OCI-LY3 (cell line): ENCODE results near the gene MBOAT7.

Experiments used
- H2AFZ ChIP-seq: fragments of 200-600, 300-600 bp; shearing (Covaris generic); 2 replicates; pipeline ENCODE4 v1.6.0; 2014; ENCODE audit warnings: antibody characterized with exemption, low read depth, low read length
- H3K27ac ChIP-seq: fragments of 200-600, 300-600 bp; sonication (generic); 2 replicates; pipeline ENCODE4 v1.5.1; 2014; ENCODE audit warnings: mild to moderate bottlenecking, low read length, moderate library complexity, mixed read lengths
- H3K27me3 ChIP-seq: fragments of 200-600, 300-600 bp; sonication (generic); 2 replicates; pipeline ENCODE4 v1.6.1; 2014; ENCODE audit warnings: low read depth, low read length, mixed read lengths
- H3K36me3 ChIP-seq: fragments of 200-600, 300-600 bp; sonication (generic); replicated peaks from 2 replicates; pipeline ENCODE3; 2014; ENCODE audit warnings: low read depth, low read length, mixed read lengths
- H3K4me1 ChIP-seq: fragments of 300-600, 200-600 bp; sonication (generic); 2 replicates; pipeline ENCODE4 v1.6.1; 2014; ENCODE audit warnings: low read length, mixed read lengths
- H3K4me2 ChIP-seq: fragments of 200-600, 300-600 bp; sonication (generic); 2 replicates; pipeline ENCODE4 v1.6.1; 2014; ENCODE audit warnings: low read length, mixed read lengths
- H3K4me3 ChIP-seq: fragments of 300-600, 200-600 bp; sonication (generic); 2 replicates; pipeline ENCODE4 v1.5.1; 2014; ENCODE audit warnings: antibody characterized with exemption, mild to moderate bottlenecking, low read length, moderate library complexity
- H3K79me2 ChIP-seq: fragments of 300-600, 200-600 bp; shearing (Covaris generic); 2 replicates; pipeline ENCODE4 v1.6.1; 2014; ENCODE audit warnings: mild to moderate bottlenecking, low read length, mixed read lengths
- H3K9ac ChIP-seq: fragments of 300-600, 200-600 bp; shearing (Covaris generic); 2 replicates; pipeline ENCODE4 v1.6.0; 2014; ENCODE audit warnings: mild to moderate bottlenecking, low read length, moderate library complexity
- H3K9me3 ChIP-seq: fragments of 200-600, 300-600 bp; shearing (Covaris generic); 2 replicates; pipeline ENCODE4 v1.6.1; 2014; ENCODE audit warnings: low read length, mixed read lengths; ENCODE audit not compliant: insufficient read depth
- H4K20me1 ChIP-seq: fragments of 200-600, 300-600 bp; sonication (generic); 2 replicates; pipeline ENCODE4 v1.6.1; 2016; ENCODE audit warnings: low read length, mixed read lengths; ENCODE audit not compliant: insufficient read depth
- CTCF ChIP-seq: fragments of 200-600, 300-600 bp; sonication (generic); IDR thresholded peaks from 2 replicates; pipeline ENCODE4 v1.5.1; 2014; ENCODE audit warnings: antibody characterized with exemption, low read length, low read depth
- EZH2phosphoT487 ChIP-seq: fragments of 200-600 bp; shearing (Covaris generic); IDR thresholded peaks from 2 replicates; pipeline ENCODE4 v1.6.1; 2018; ENCODE audit warnings: antibody characterized with exemption, mixed run types, low read depth

MBOAT7 gene

GRCh38 chr19:54162241-54162805 is 27.1 kb downstream of the MBOAT7 start:
- Histone ChIP-seq H2AFZ (no peak overlapping the region), H3K27me3 (no peaks in the 10 kb centered on the region), H3K27ac (no peak overlapping the region), H3K9me3 (no peaks in the 10 kb centered on the region), H3K79me2 (peaks cover 18% of the 10 kb centered on the region), H4K20me1 (no peaks in the 10 kb centered on the region), H3K4me1 (peaks cover 18% of the 10 kb centered on the region), H3K36me3 (peaks cover 10% of the 10 kb centered on the region), H3K4me2 (no peak overlapping the region), H3K9ac (no peak overlapping the region), H3K4me3 (no peak overlapping the region)
- no peak for TF ChIP-seq CTCF
- no peak for TF ChIP-seq EZH2phosphoT487

DNA sequence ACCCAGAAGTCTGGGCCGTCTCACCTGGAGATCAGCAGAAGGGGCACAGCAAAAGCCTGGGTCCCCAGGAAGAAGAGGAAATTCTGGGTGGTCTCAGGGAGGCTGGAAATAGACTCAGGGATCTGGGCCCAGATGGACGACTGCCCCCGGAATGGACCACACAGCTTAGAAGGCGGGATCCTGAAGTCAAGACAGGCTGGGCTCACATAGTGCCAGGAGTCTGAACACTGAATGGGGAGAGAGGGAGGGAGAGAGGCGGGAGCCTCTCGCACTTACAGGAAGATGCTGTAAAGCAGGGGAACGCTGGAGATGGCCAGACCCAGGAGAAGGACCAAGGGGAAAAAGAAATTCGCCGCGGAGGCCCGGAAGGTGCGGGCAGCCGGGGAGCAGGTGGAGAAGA is 28.5 kb downstream of the MBOAT7 start:
- Histone ChIP-seq H2AFZ (no peak overlapping the region), H3K27ac (no peak overlapping the region)

GRCh38 chr19:54160182-54160811 is 29.1 kb downstream of the MBOAT7 start:
- Histone ChIP-seq H3K4me3 (peak overlapping the region; percentile 79), H3K9ac (peak overlapping the region; percentile 78), H3K9me3 (no peaks in the 10 kb centered on the region), H2AFZ (peak overlapping the region; percentile 55), H3K36me3 (peaks cover 25% of the 10 kb centered on the region), H3K27ac (peak overlapping the region; percentile 49), H3K27me3 (no peaks in the 10 kb centered on the region), H3K4me2 (peak overlapping the region; percentile 79), H3K4me1 (peaks cover 18% of the 10 kb centered on the region), H3K79me2 (peaks cover 18% of the 10 kb centered on the region), H4K20me1 (no peaks in the 10 kb centered on the region)
- TF ChIP-seq EZH2phosphoT487 (no peak), CTCF (no peak)

More for the DNA sequence above, 28.5 kb downstream of the MBOAT7 start:
- Histone ChIP-seq H4K20me1 (no peaks in the 10 kb centered on the region), H3K27me3 (no peaks in the 10 kb centered on the region), H3K4me2 (peak overlapping the region; percentile 79), H3K79me2 (peaks cover 18% of the 10 kb centered on the region), H3K9me3 (no peaks in the 10 kb centered on the region), H3K4me3 (peak overlapping the region; percentile 79), H3K4me1 (peaks cover 18% of the 10 kb centered on the region), H3K36me3 (peaks cover 22% of the 10 kb centered on the region), H3K9ac (no peak overlapping the region; the same call in 1 of the 2 replicates)
- TF ChIP-seq EZH2phosphoT487 (no peak), CTCF (no peak)

- peaks cover 18% of the 10 kb centered on the region for H3K4me1 ChIP-seq
Measured at GRCh38 chr19:54159352-54160181, 29.8 kb downstream of the MBOAT7 start, which contains the start of gene LENG1. Gene LENG1, minus strand, starts transcription at chr19:54159721. Its CDS starts 26 bp downstream, at chr19:54159695.

More at GRCh38 chr19:54159352-54160181, 29.8 kb downstream of the MBOAT7 start, which contains the start of gene LENG1:
- peak within 1 kb of the TSS; percentile 61 for H2AFZ ChIP-seq
- peak within 1 kb of the TSS; percentile 81 for H3K4me3 ChIP-seq
- H3K9me3 ChIP-seq: no peaks in the 10 kb centered on the region
- H3K9ac ChIP-seq: peak within 1 kb of the TSS; percentile 78
- H3K27me3 ChIP-seq: no peaks in the 10 kb centered on the region
- peaks cover 18% of the 10 kb centered on the region for H3K79me2 ChIP-seq
- TF ChIP-seq CTCF (peak; percentile 53), EZH2phosphoT487 (no peak)
- H3K4me2 ChIP-seq: peak within 1 kb of the TSS; percentile 95
- H4K20me1 ChIP-seq: no peaks in the 10 kb centered on the region
- H3K27ac ChIP-seq: peak within 1 kb of the TSS; percentile 74
- H3K36me3 ChIP-seq: peaks cover 32% of the 10 kb centered on the region
